H9 (cell line): ENCODE measurements around the gene TTYH2. TPM values are rescaled to one million over a fixed set of nuclear protein-coding genes. Genes with fewer than 3 reads are reported as not detected.

Experiments used
- DNase-seq: peaks from one replicate; pipeline ENCODE4 v3.0.0-alpha.2; 2017
- H2AFZ ChIP-seq: one replicate; pipeline ENCODE4 v1.6.1; 2013; ENCODE audit warnings: mild to moderate bottlenecking, low read length, control low read depth, moderate library complexity
- H2AK5ac ChIP-seq: 2 replicates; pipeline ENCODE4 v1.6.1; 2013; ENCODE audit warnings: low read length, control low read depth, mixed read lengths; ENCODE audit not compliant: insufficient read length
- H2BK120ac ChIP-seq: one replicate; pipeline ENCODE4 v1.6.1; 2013; ENCODE audit warnings: low read depth, mild to moderate bottlenecking, low read length, control low read depth, inconsistent platforms; ENCODE audit not compliant: poor library complexity, severe bottlenecking
- H2BK12ac ChIP-seq: 2 replicates; pipeline ENCODE4 v1.6.1; 2013; ENCODE audit warnings: low read length, control low read depth, mixed read lengths, low read depth; ENCODE audit not compliant: insufficient read length
- H2BK15ac ChIP-seq: 2 replicates; pipeline ENCODE4 v1.6.1; 2013; ENCODE audit warnings: low read depth, low read length, control low read depth
- H2BK20ac ChIP-seq: one replicate; pipeline ENCODE4 v1.6.1; 2013; ENCODE audit warnings: low read depth, mild to moderate bottlenecking, low read length, control low read depth, inconsistent platforms; ENCODE audit not compliant: poor library complexity, severe bottlenecking
- H2BK5ac ChIP-seq: 2 replicates; pipeline ENCODE4 v1.6.1; 2013; ENCODE audit warnings: low read length, control low read depth, mixed read lengths; ENCODE audit not compliant: insufficient read length
- H3K14ac ChIP-seq: 2 replicates; pipeline ENCODE4 v1.6.1; 2013; ENCODE audit warnings: low read length, control low read depth; ENCODE audit not compliant: insufficient read depth
- H3K18ac ChIP-seq: 2 replicates; pipeline ENCODE4 v1.6.1; 2013; ENCODE audit warnings: low read depth, mild to moderate bottlenecking, mixed read lengths, low read length, control low read depth; ENCODE audit not compliant: insufficient read length
- H3K23ac ChIP-seq: 2 replicates; pipeline ENCODE4 v1.6.1; 2013; ENCODE audit warnings: low read length, control low read depth, mixed read lengths, low read depth; ENCODE audit not compliant: insufficient read length
- H3K23me2 ChIP-seq: 2 replicates; pipeline ENCODE4 v1.6.1; 2013; ENCODE audit warnings: low read depth, mild to moderate bottlenecking, mixed read lengths, low read length, control low read depth; ENCODE audit not compliant: insufficient read length, poor library complexity, severe bottlenecking
- H3K27ac ChIP-seq: 2 replicates; pipeline ENCODE4 v1.5.1; 2013; ENCODE audit warnings: low read length, control low read depth, mixed read lengths, low read depth; ENCODE audit not compliant: insufficient read length
- H3K27me3 ChIP-seq: 2 replicates; pipeline ENCODE4 v1.6.1; 2013; ENCODE audit warnings: low read length, control low read depth, inconsistent platforms; ENCODE audit not compliant: insufficient read depth
- H3K4ac ChIP-seq: 2 replicates; pipeline ENCODE4 v1.6.1; 2013; ENCODE audit warnings: low read depth, mild to moderate bottlenecking, control low read depth, inconsistent platforms, low read length, moderate library complexity
- H3K4me1 ChIP-seq: 2 replicates; pipeline ENCODE4 v1.6.1; 2013; ENCODE audit warnings: low read length, control low read depth, inconsistent platforms; ENCODE audit not compliant: insufficient read depth
- H3K4me2 ChIP-seq: 2 replicates; pipeline ENCODE4 v1.6.1; 2013; ENCODE audit warnings: low read length, control low read depth, mixed read lengths; ENCODE audit not compliant: insufficient read length, insufficient read depth
- H3K56ac ChIP-seq: 2 replicates; pipeline ENCODE4 v1.6.1; 2013; ENCODE audit warnings: low read depth, mild to moderate bottlenecking, mixed read lengths, low read length, control low read depth; ENCODE audit not compliant: insufficient read length
- H3K79me1 ChIP-seq: 2 replicates; pipeline ENCODE4 v1.6.1; 2013; ENCODE audit warnings: low read depth, mild to moderate bottlenecking, moderate library complexity, low read length, control low read depth, inconsistent platforms; ENCODE audit not compliant: insufficient read depth, poor library complexity, severe bottlenecking
- H3K79me2 ChIP-seq: 2 replicates; pipeline ENCODE4 v1.6.1; 2013; ENCODE audit warnings: low read length, control low read depth, inconsistent platforms; ENCODE audit not compliant: insufficient read depth
- H3K9ac ChIP-seq: 2 replicates; pipeline ENCODE4 v1.6.1; 2013; ENCODE audit warnings: low read length, control low read depth, mixed read lengths; ENCODE audit not compliant: insufficient read length; ENCODE audit errors: extremely low read depth
- H3K9me3 ChIP-seq: one replicate; pipeline ENCODE4 v1.6.1; 2013; ENCODE audit warnings: low read depth, low read length, inconsistent platforms; ENCODE audit not compliant: control insufficient read depth
- H3T11ph ChIP-seq: one replicate; pipeline ENCODE4 v1.6.1; 2013; ENCODE audit warnings: mild to moderate bottlenecking, low read length, control low read depth, inconsistent platforms
- H4K20me1 ChIP-seq: one replicate; pipeline ENCODE4 v1.6.1; 2013; ENCODE audit not compliant: control insufficient read depth, insufficient read length, insufficient read depth
- H4K5ac ChIP-seq: 2 replicates; pipeline ENCODE4 v1.6.1; 2013; ENCODE audit warnings: low read depth, mild to moderate bottlenecking, mixed read lengths, low read length, control low read depth; ENCODE audit not compliant: insufficient read length
- H4K8ac ChIP-seq: replicated peaks from 2 replicates; pipeline ENCODE4 v1.6.1; 2013; ENCODE audit warnings: low read length, control low read depth, mixed read lengths, low read depth; ENCODE audit not compliant: insufficient read length
- H4K91ac ChIP-seq: 2 replicates; pipeline ENCODE4 v1.6.1; 2013; ENCODE audit warnings: low read depth, mild to moderate bottlenecking, moderate library complexity, mixed read lengths, low read length, control low read depth; ENCODE audit not compliant: insufficient read length
- H3K27ac Mint-ChIP-seq, 3 experiments: 2 replicates in 2 of 3; 3 replicates in 1 of 3; pipeline ENCODE4 v1.8.0; 2020 to 2021; ENCODE audit warnings: mixed read lengths in 3 of 3, mild to moderate bottlenecking in 1 of 3, moderate library complexity in 1 of 3
- H3K27me3 Mint-ChIP-seq: 2 replicates; pipeline ENCODE4 v1.8.0; 2021; ENCODE audit warnings: low read depth, mild to moderate bottlenecking, moderate library complexity, mixed read lengths
- H3K36me3 Mint-ChIP-seq, 3 experiments: 2 replicates in 2 of 3; 3 replicates in 1 of 3; pipeline ENCODE4 v1.8.0; 2020 to 2021; ENCODE audit warnings: low read depth in 3 of 3, mixed read lengths in 3 of 3; ENCODE audit not compliant: insufficient read depth in 1 of 3
- H3K4me1 Mint-ChIP-seq, 2 experiments: 2 replicates each; pipeline ENCODE4 v1.8.0; 2020; ENCODE audit warnings: mixed read lengths in 2 of 2
- H3K4me3 Mint-ChIP-seq, 2 experiments: 2 replicates in 1 of 2; 3 replicates in 1 of 2; pipeline ENCODE4 v1.8.0; 2020 to 2021; ENCODE audit warnings: mild to moderate bottlenecking in 2 of 2, mixed read lengths in 2 of 2, moderate library complexity in 1 of 2
- H3K9me3 Mint-ChIP-seq, 2 experiments: 2 replicates in 1 of 2; 3 replicates in 1 of 2; pipeline ENCODE4 v1.8.0; 2020; ENCODE audit warnings: mild to moderate bottlenecking in 2 of 2, mixed read lengths in 2 of 2, moderate library complexity in 1 of 2
- WGBS: extraction: QIAGEN DNeasy Blood & Tissue Kit; methylation state at CpG from one replicate; pipeline ENCODE4 v1.1.7; 2013; ENCODE audit warnings: missing lambda C conversion rate, low lambda C conversion rate, mixed read lengths; ENCODE audit not compliant: insufficient read length; ENCODE audit errors: extremely low coverage; 5-methylcytosine and 5-hydroxymethylcytosine counted together
- total RNA-seq: library from RNA; stranded (reverse); gene quantifications from 2 replicates; pipeline ENCODE4 v1.2.1, GENCODE V29; 2021
- TF ChIP-seq, protein P1 (sequence below): fragments of 200-600 bp; sonication (generic); conservative IDR thresholded peaks from 3 replicates; pipeline ENCODE4 v1.8.0; 2021; ENCODE audit warnings: antibody characterized with exemption, mild to moderate bottlenecking

TTYH2 gene
- total RNA-seq, 1 experiment from 2014 or later = 1.6 TPM

DNA sequence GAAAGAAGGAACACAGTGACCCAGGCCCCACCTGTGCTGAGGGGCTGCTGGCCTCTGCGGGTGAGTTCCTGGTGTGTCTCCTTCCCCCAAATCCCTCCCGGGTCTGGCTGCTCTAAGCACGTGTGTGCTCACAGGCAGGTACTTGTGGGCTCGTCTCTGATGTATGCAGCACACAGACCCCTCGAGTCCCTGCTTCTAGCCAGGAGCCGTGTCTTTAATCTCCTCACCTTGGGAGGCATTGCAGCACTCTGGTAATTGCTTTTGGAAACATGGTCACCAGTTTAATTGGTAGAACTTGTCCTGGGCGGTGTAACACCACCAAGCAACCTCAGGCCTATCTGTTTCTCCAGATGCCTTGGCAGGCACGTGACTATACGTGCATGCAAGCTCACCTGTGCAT lies 18.7 kb upstream of the TTYH2 start:
- H3K9me3 ChIP-seq = no peaks in the 10 kb centered on the region
- H3K4me2 ChIP-seq = no peak overlapping the region
- no peak overlapping the region for H3K18ac ChIP-seq
- no peak overlapping the region for H3K23ac ChIP-seq
- H2BK5ac ChIP-seq = no peak overlapping the region
- no peaks in the 10 kb centered on the region for H3K4me1 ChIP-seq
- WGBS = no CpG with 5 or more reads among the region's 9 CpGs
- no peak overlapping the region for H2BK12ac ChIP-seq
- no peak overlapping the region for H3K14ac ChIP-seq
- no peak overlapping the region for H2AFZ ChIP-seq
- Mint-ChIP-seq H3K9me3 (no peaks in the 10 kb centered on the region; a peak in 1 of 5 replicates), H3K36me3 (no peaks in the 10 kb centered on the region), H3K27me3 (peaks cover 36% of the 10 kb centered on the region), H3K4me3 (no peak overlapping the region), H3K4me1 (peaks cover 6 to 26% of the 10 kb centered on the region in 2 experiments), H3K27ac (no peak overlapping the region)
- no peak overlapping the region for H3K56ac ChIP-seq
- no peaks in the 10 kb centered on the region for H3K79me2 ChIP-seq
- no peak overlapping the region for H3K27ac ChIP-seq
- no peak overlapping the region for H2BK15ac ChIP-seq
- H2AK5ac ChIP-seq = no peak overlapping the region
- H3K4ac ChIP-seq = no peak overlapping the region
- no peak overlapping the region for H3K9ac ChIP-seq
- no peak for DNase-seq
- no peak overlapping the region for H4K91ac ChIP-seq
- no peak overlapping the region for H4K5ac ChIP-seq
- no peak overlapping the region for H4K8ac ChIP-seq
- no peaks in the 10 kb centered on the region for H3K79me1 ChIP-seq
- no peak overlapping the region for H2BK120ac ChIP-seq
- no peaks in the 10 kb centered on the region for H3K23me2 ChIP-seq
- no peaks in the 10 kb centered on the region for H3K27me3 ChIP-seq
- no peak overlapping the region for H2BK20ac ChIP-seq
- H4K20me1 ChIP-seq = no peaks in the 10 kb centered on the region
- H3T11ph ChIP-seq = no peak overlapping the region
- TF ChIP-seq, protein P1, sequence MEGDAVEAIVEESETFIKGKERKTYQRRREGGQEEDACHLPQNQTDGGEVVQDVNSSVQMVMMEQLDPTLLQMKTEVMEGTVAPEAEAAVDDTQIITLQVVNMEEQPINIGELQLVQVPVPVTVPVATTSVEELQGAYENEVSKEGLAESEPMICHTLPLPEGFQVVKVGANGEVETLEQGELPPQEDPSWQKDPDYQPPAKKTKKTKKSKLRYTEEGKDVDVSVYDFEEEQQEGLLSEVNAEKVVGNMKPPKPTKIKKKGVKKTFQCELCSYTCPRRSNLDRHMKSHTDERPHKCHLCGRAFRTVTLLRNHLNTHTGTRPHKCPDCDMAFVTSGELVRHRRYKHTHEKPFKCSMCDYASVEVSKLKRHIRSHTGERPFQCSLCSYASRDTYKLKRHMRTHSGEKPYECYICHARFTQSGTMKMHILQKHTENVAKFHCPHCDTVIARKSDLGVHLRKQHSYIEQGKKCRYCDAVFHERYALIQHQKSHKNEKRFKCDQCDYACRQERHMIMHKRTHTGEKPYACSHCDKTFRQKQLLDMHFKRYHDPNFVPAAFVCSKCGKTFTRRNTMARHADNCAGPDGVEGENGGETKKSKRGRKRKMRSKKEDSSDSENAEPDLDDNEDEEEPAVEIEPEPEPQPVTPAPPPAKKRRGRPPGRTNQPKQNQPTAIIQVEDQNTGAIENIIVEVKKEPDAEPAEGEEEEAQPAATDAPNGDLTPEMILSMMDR = no peak
